ENCODE measurements around the gene AAK1. TPM values are rescaled to one million over a fixed set of nuclear protein-coding genes. Genes with fewer than 3 reads are reported as not detected.
"Not testable (repeated sequence)": the region's sequence is repeated elsewhere in the genome, so short reads cannot be mapped to it uniquely, and the experiment has no call there.

Gene AAK1
- polyA plus RNA-seq, 3 donors: 16.2 to 18.9 (median 18.0) TPM

DNA sequence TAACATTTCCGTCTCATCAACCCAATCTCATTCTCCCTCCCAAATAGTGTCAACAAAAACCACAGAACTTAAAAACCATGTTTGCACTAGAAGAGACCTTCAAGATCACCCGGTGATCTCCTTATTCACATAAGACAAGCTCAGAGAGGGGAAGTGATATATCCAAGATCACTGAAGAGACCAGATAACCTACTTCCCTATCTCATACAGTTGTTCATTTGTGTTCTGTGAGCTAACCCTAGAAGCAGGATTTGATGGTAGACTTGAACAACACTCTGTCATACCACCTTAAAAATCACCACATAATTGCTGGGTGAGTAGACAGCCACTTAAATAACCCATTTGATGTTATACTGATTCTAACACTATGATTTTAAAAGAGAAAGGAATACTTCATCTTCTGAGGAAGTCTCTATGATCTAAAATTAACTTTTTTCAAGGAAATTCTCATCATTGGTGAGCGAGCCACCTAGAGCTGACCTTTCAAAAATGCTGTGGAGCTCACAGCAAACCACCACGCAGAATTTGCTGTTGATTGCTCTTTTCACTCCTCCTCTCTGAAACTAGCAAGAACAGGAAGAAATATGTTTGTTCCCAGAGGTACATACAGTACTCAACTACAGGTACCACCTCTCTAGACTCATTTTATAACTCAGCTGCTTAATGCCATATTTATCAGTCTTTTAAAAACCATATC lies 15.1 kb downstream of the AAK1 start:
- no peak for DNase-seq (ENCODE audit: low read depth in 3 of 3, low spot score in 2 of 3)

DNA sequence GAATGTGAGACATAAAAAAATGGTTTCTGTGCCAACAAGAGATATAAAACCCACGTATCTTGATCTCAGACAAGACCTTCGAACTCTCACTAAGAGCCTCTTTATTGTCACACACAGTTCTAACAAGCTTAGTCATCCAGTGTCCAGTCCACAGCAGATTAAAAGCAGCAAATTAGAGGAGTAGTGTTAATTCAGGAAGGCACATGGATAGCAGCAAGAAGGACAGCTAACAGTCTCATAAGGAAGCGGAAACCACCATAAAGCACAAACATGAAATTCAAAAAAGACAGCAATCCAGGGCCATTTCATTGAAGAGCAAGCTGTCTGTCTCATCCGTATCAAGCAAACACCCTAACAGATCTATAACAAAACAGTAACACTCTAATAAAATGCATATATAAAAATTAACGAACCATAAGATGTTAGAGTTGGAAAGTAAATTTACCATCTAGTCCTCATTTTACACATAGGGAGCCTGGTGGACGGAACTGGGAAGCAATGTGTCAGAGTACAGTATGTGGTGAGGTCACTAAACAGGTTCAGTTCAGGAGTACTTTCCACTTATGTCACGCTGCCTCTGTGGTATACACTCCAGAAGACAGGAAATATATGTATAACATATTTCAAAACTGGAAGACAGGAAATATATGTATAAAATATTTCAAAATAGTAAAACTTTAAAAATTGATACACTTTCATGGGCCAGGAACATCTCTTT lies 18.3 kb downstream of the AAK1 start:
- DNase-seq (ENCODE audit: low read depth in 3 of 3, low spot score in 2 of 3): no peak

- no peak for DNase-seq (ENCODE audit: low read depth in 3 of 3, low spot score in 2 of 3)
Observed at GRCh38 chr2:69624611-69625010, 18.9 kb downstream of the AAK1 start.

GRCh38 chr2:69624131-69624530 lies 19.4 kb downstream of the AAK1 start:
- DNase-seq (ENCODE audit: low read depth in 3 of 3, low spot score in 2 of 3): no peak

- no peak for DNase-seq (ENCODE audit: low read depth in 3 of 3, low spot score in 2 of 3)
Observed at GRCh38 chr2:69623236-69623635, 20.3 kb downstream of the AAK1 start.

DNA sequence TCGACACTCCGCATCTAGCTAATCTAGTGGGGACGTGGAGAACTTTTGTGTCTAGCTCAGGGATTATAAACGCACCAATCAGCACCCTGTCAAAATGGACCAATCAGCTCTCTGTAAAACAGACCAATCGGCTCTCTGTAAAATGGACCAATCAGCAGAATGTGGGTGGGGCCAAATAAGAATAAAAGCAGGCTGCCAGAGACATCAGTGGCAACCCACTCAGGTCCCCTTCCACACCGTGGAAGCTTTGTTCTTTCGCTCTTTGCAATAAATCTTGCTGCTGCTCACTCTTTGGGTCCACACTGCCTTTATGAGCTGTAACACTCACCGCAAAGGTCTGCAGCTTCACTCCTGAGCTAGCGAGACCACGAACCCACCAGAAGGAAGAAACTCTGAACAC lies 20.7 kb downstream of the AAK1 start:
- DNase-seq (ENCODE audit: low read depth in 3 of 3, low spot score in 2 of 3): not testable (repeated sequence)

GRCh38 chr2:69622017-69622540 lies 21.5 kb downstream of the AAK1 start:
- not testable (repeated sequence) for DNase-seq (ENCODE audit: low read depth in 3 of 3, low spot score in 2 of 3)

DNA sequence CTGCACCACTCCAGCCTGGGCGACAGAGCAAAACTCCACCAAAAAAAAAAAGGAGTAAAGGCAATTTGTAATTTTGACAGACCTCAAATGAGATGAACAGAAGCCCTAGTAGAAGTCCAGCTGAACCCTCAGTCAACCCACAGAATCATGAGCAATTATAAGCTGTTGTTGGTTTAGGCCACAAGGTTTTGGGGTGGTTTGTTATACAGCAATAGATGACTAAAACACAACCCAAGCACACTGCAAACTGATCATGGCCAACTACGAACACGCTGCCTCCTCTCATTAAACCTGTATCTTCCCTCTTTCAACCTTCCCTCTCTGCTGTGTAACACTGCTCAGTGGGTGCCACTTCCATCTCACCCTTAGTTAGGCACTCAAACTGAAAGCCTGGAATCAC lies 22.1 kb downstream of the AAK1 start:
- DNase-seq (ENCODE audit: low read depth in 3 of 3, low spot score in 2 of 3): no peak

- DNase-seq (ENCODE audit: low read depth in 3 of 3, low spot score in 2 of 3): no peak
Observed at GRCh38 chr2:69620870-69621269, 22.7 kb downstream of the AAK1 start.

DNA sequence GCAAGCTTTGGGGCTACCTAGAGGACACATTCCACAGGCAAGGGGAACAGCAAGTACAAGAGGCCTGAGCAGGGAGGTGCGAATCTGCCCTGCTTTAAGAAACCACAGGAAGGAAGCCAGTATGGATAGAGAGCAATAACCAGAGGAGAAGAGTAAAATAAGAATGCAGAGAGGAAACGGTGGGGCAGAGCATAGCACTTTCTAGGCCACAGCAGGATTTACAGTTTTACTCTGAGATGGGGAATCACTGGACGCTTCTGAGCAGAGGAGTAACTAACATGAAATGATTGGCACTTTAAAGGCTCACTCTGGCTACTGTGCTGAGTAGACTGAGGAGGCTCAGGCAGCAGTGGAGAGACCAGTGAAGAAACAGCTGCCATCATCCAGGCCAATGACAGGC lies 23.8 kb downstream of the AAK1 start:
- peak in 1 of 3 donors; percentile 10 for DNase-seq (ENCODE audit: low read depth in 3 of 3, low spot score in 2 of 3)

- DNase-seq (ENCODE audit: low read depth in 3 of 3, low spot score in 2 of 3): no peak
Observed at GRCh38 chr2:69618362-69618761, 25.2 kb downstream of the AAK1 start.

DNA sequence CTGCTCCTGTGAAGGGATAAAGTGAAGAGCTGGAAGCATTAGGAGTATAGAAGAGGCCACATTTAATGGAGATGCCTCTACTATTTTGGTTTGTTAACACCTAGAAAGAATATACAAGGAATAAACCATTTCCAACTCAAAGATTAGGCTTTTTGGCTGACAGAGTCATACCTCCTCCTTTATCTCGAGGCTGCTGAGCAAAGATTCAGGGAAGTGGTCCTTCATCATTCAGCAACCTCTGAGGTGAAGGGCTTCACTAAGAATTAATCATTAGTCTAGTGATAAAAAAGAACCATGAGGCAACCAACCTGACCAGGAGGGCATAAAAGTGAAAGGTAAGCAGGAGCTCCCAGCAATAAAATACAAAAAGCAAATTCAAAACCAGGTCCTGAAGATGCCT lies 25.8 kb downstream of the AAK1 start:
- DNase-seq (ENCODE audit: low read depth in 3 of 3, low spot score in 2 of 3): no peak

DNA sequence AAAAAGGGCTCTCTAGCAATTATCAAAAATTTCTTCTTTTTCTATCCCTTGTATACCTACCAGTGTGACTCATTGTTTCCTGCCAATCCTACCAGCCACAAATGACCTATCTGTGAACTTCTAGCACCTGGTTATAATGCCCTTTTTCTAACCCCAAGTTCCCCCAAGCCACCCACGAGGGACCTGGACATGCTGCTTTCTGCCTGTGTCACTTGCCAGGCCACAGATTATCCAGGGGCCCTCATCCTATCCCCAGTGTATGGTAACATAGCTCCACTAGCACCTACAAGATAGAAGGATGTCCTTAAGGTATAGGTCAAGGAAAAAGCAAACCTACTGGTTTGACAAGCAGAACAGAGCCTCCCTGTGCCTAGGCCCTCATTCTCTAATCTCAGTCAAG lies 26.8 kb downstream of the AAK1 start:
- no peak for DNase-seq (ENCODE audit: low read depth in 3 of 3, low spot score in 2 of 3)

DNA sequence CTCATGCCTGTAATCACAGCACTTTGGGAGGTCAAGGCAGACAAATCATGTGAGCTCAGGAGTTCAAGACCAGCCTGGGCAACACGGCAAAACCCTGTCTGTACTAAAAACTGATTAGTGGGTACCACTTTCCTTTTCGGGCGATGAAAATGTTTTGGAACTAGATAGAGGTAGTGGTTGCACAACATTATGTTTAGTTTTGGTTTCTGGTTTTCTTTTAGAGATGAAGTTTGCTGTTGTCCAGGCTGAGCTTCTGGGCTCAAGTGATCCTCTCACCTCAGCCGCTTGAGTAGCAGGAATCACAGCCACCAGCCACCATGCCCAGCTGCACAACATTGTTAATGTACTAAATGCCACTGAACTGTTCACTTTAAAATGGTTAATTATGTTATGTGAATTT lies 27.6 kb downstream of the AAK1 start:
- no peak for DNase-seq (ENCODE audit: low read depth in 3 of 3, low spot score in 2 of 3)

DNA sequence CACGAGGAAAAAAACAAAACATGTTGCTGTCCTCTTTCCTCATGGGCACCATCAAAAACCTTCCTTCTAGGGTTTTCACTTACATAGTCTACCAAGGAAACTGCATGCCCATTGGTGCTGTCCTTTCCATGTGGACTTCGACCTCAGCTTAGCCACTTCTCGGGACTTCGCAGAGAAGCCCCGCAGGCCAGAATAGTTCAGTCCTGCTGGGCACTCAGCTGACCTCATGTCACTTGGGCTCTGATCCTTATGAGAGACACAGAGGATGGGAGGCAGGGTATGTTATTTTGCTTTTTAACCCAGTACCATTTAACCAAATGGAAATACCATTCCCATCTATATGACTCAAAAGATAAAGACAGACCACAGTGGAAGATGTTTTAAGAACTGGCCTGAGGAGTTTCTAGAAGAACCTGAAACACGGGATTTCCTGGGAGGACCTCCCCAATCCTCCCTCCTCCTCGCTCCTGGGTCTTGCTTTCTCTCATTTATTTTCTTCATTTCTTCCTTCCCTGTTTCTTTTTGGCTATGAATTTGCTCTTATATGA lies 28.4 kb downstream of the AAK1 start:
- DNase-seq (ENCODE audit: low read depth in 3 of 3, low spot score in 2 of 3): no peak

DNA sequence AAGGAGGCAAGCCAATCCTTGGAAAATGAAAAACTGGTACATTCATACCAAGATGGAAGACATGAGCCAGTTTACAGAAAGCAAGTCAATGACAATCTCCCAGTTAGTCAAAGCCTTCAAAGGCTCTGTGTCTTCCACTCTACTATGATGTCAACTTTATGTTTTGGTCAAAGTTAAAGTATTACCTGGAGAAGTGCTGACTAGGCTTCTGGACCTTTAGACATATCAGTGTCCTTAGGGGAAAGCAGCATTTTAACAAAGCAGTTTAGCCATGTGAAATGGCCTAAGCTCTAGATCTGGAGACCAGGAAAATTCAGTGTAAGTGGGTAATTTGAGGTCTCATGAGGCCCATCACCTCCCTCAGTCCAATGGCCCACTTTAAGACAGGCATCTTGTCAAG lies 30.8 kb downstream of the AAK1 start:
- DNase-seq (ENCODE audit: low read depth in 3 of 3, low spot score in 2 of 3): no peak

DNA sequence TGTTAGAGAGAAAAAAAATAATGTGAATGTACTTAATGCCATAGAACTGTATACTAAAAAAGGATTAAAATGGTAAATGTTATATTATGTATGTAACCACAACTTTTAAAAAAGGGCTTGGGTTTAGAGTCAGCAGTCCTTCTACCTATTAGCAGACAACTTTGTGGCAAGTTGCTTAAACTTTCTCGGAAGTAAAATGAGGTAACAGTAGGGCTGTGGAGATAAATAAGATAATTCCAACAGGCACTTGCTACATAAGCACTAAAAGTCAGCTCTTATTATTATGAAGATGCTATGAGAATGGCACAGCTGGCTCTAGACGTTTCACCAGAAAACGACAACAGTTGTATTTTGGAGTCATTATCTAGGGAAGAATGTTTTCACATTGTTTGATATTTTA lies 31.3 kb downstream of the AAK1 start:
- DNase-seq (ENCODE audit: low read depth in 3 of 3, low spot score in 2 of 3): no peak

DNA sequence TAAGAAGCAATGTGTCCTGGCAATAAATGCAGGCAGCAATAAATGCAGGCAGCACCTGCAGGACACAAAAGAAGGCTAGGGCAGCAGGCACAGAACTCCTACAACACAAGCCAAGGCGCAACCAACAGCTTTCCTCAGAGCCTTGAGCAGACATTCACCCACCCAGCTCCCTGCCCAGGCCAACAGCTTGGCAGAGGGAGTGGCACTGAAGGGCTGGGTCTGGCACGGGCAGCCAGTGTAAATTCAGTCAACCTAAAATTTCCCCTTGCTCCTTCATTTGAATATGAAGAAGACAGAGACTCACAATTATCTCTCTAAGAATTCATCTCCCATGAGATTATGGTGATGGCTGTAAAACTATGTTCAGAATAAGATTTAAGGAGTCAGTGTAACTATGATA lies 35.4 kb downstream of the AAK1 start:
- DNase-seq (ENCODE audit: low read depth in 3 of 3, low spot score in 2 of 3): no peak

- DNase-seq (ENCODE audit: low read depth in 3 of 3, low spot score in 2 of 3): not testable (repeated sequence)
Observed at GRCh38 chr2:69606771-69607170, 36.8 kb downstream of the AAK1 start.

GRCh38 chr2:69605284-69605683 lies 38.3 kb downstream of the AAK1 start:
- no peak for DNase-seq (ENCODE audit: low read depth in 3 of 3, low spot score in 2 of 3)

GRCh38 chr2:69604836-69605235 lies 38.7 kb downstream of the AAK1 start:
- no peak for DNase-seq (ENCODE audit: low read depth in 3 of 3, low spot score in 2 of 3)

All from right renal cortex interstitium (tissue), 3 donors.